HUES6 (cell line): Measurements from ENCODE around the gene AHCYL1.

ENCODE experiments used
- H3K27ac ChIP-seq: 2 replicates; pipeline ENCODE4 v1.7.0; 2013; ENCODE audit warnings: low read depth, mild to moderate bottlenecking, low read length, inconsistent platforms
- H3K27me3 ChIP-seq: 2 replicates; pipeline ENCODE4 v1.6.1; 2013; ENCODE audit warnings: low read length; ENCODE audit not compliant: control insufficient read depth, insufficient read depth
- H3K36me3 ChIP-seq: 2 replicates; pipeline ENCODE4 v1.6.1; 2013; ENCODE audit warnings: low read length; ENCODE audit not compliant: control insufficient read depth, insufficient read depth
- H3K4me1 ChIP-seq: 2 replicates; pipeline ENCODE4 v1.6.1; 2013; ENCODE audit warnings: low read length; ENCODE audit not compliant: control insufficient read depth, insufficient read depth
- H3K4me3 ChIP-seq: 2 replicates; pipeline ENCODE4 v1.5.1; 2013; ENCODE audit warnings: low read depth, low read length
- H3K9ac ChIP-seq: one replicate; pipeline ENCODE4 v1.6.1; 2013; ENCODE audit warnings: mild to moderate bottlenecking, low read length
- H3K9me3 ChIP-seq: 2 replicates; pipeline ENCODE4 v1.6.1; 2013; ENCODE audit warnings: low read depth, low read length; ENCODE audit not compliant: control insufficient read depth, insufficient read depth

Gene AHCYL1

GRCh38 chr1:109986054-109986444 lies 1.5 kb downstream of the AHCYL1 start:
- Histone ChIP-seq H3K9me3 (no peaks in the 10 kb centered on the region), H3K4me3 (peak overlapping the region; percentile 80), H3K27me3 (no peaks in the 10 kb centered on the region), H3K4me1 (peaks cover 31% of the 10 kb centered on the region), H3K9ac (peak overlapping the region; percentile 82), H3K27ac (no peak overlapping the region), H3K36me3 (peaks cover 15% of the 10 kb centered on the region; the same call in 1 of the 2 replicates)

GRCh38 chr1:109988349-109988914 lies 3.9 kb downstream of the AHCYL1 start:
- no peak overlapping the region for H3K27ac ChIP-seq
- H3K9me3 ChIP-seq: no peaks in the 10 kb centered on the region
- H3K9ac ChIP-seq: no peak overlapping the region
- H3K36me3 ChIP-seq: peaks cover 20% of the 10 kb centered on the region; the same call in 1 of the 2 replicates
- peaks cover 30% of the 10 kb centered on the region for H3K4me1 ChIP-seq
- no peak overlapping the region for H3K4me3 ChIP-seq
- no peaks in the 10 kb centered on the region for H3K27me3 ChIP-seq

GRCh38 chr1:109989506-109990301 lies 5.1 kb downstream of the AHCYL1 start:
- Histone ChIP-seq H3K27me3 (no peaks in the 10 kb centered on the region), H3K36me3 (peaks cover 24% of the 10 kb centered on the region; the same call in 1 of the 2 replicates), H3K4me1 (peaks cover 21% of the 10 kb centered on the region), H3K4me3 (no peak overlapping the region), H3K27ac (no peak overlapping the region), H3K9ac (no peak overlapping the region), H3K9me3 (no peaks in the 10 kb centered on the region)

GRCh38 chr1:109990302-109990653 lies 5.7 kb downstream of the AHCYL1 start:
- Histone ChIP-seq H3K9ac (no peak overlapping the region), H3K9me3 (no peaks in the 10 kb centered on the region)

GRCh38 chr1:109991400-109991925 lies 6.9 kb downstream of the AHCYL1 start:
- H3K36me3 ChIP-seq: peaks cover 29% of the 10 kb centered on the region
- no peak overlapping the region for H3K27ac ChIP-seq
- H3K9me3 ChIP-seq: no peaks in the 10 kb centered on the region
- no peak overlapping the region for H3K9ac ChIP-seq
- H3K4me3 ChIP-seq: no peak overlapping the region
- no peaks in the 10 kb centered on the region for H3K27me3 ChIP-seq
- H3K4me1 ChIP-seq: peaks cover 10% of the 10 kb centered on the region

More at GRCh38 chr1:109990302-109990653, 5.7 kb downstream of the AHCYL1 start:
- no peak overlapping the region for H3K4me3 ChIP-seq
- no peaks in the 10 kb centered on the region for H3K27me3 ChIP-seq
- peaks cover 24% of the 10 kb centered on the region; the same call in 1 of the 2 replicates for H3K36me3 ChIP-seq
- H3K4me1 ChIP-seq: peaks cover 21% of the 10 kb centered on the region
- no peak overlapping the region for H3K27ac ChIP-seq

- H3K4me1 ChIP-seq: peaks cover 10% of the 10 kb centered on the region; the same call in 1 of the 2 replicates
- no peak overlapping the region for H3K9ac ChIP-seq
- H3K9me3 ChIP-seq: no peaks in the 10 kb centered on the region
- peaks cover 21% of the 10 kb centered on the region for H3K36me3 ChIP-seq
- H3K4me3 ChIP-seq: no peak overlapping the region
- H3K27ac ChIP-seq: no peak overlapping the region
- no peaks in the 10 kb centered on the region for H3K27me3 ChIP-seq
Measured at GRCh38 chr1:109993885-109994284, 9.3 kb downstream of the AHCYL1 start.

GRCh38 chr1:109994654-109995053 lies 10.1 kb downstream of the AHCYL1 start:
- H3K27ac ChIP-seq: no peak overlapping the region
- H3K36me3 ChIP-seq: peaks cover 21% of the 10 kb centered on the region
- H3K9ac ChIP-seq: no peak overlapping the region
- no peaks in the 10 kb centered on the region for H3K27me3 ChIP-seq
- H3K4me1 ChIP-seq: peaks cover 10% of the 10 kb centered on the region; the same call in 1 of the 2 replicates
- no peak overlapping the region for H3K4me3 ChIP-seq
- no peaks in the 10 kb centered on the region for H3K9me3 ChIP-seq

GRCh38 chr1:109995536-109995935 lies 11.0 kb downstream of the AHCYL1 start:
- Histone ChIP-seq H3K9me3 (no peaks in the 10 kb centered on the region), H3K27ac (no peak overlapping the region), H3K4me1 (peaks cover 4% of the 10 kb centered on the region; the same call in 1 of the 2 replicates), H3K36me3 (peaks cover 17% of the 10 kb centered on the region), H3K27me3 (no peaks in the 10 kb centered on the region), H3K4me3 (no peak overlapping the region), H3K9ac (no peak overlapping the region)

GRCh38 chr1:109996476-109996875 lies 11.9 kb downstream of the AHCYL1 start:
- peaks cover 4% of the 10 kb centered on the region; the same call in 1 of the 2 replicates for H3K4me1 ChIP-seq
- H3K27ac ChIP-seq: no peak overlapping the region
- no peaks in the 10 kb centered on the region for H3K27me3 ChIP-seq
- H3K4me3 ChIP-seq: no peak overlapping the region
- peaks cover 13% of the 10 kb centered on the region for H3K36me3 ChIP-seq
- H3K9me3 ChIP-seq: no peaks in the 10 kb centered on the region
- H3K9ac ChIP-seq: no peak overlapping the region

- Histone ChIP-seq H3K27ac (no peak overlapping the region), H3K27me3 (no peaks in the 10 kb centered on the region), H3K9ac (no peak overlapping the region), H3K4me3 (no peak overlapping the region), H3K9me3 (no peaks in the 10 kb centered on the region), H3K4me1 (peaks cover 8% of the 10 kb centered on the region), H3K36me3 (peaks cover 11% of the 10 kb centered on the region)
Measured at GRCh38 chr1:109997204-109997866, 12.8 kb downstream of the AHCYL1 start.

- Histone ChIP-seq H3K36me3 (peaks cover 11% of the 10 kb centered on the region), H3K27ac (no peak overlapping the region), H3K27me3 (no peaks in the 10 kb centered on the region), H3K4me3 (no peak overlapping the region), H3K9me3 (no peaks in the 10 kb centered on the region), H3K4me1 (peaks cover 13% of the 10 kb centered on the region), H3K9ac (no peak overlapping the region)
Measured at GRCh38 chr1:109997867-109998229, 13.3 kb downstream of the AHCYL1 start.
